ENCODE results near the gene TLL1. TPM values are rescaled to one million over a fixed set of nuclear protein-coding genes. Genes with fewer than 3 reads are reported as not detected.

The TLL1 gene
- total and polyA plus RNA-seq, 9 donors, result 0.35 to 12.9 (median 1.3) TPM

DNA sequence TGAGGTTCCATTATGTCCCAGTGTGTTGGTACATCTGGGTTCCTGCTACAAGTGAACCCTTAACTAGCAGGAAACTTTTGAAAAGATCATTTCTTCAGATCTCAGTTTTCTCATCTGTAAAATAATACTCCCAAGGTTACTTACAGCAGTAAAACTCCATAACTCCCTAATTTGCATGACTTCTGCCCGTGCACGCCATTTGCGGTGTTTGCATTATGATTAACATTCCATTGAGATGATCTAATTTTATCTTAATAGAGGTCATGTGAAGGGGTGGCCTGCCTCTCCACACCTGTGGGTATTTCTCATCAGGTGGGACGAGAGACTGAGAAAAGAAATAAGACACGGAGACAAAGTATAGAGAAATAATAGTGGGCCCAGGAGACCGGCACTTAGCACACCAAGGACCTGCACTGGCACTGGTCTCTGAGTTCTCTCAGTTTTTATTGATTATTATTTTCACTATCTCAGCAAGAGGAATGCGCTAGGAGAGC is 219.8 kb downstream of the TLL1 start:
- WGBS, 3 donors, result 42 to 64% (median 48%) methylated on average over 7 of the region's 7 CpGs
- H3K9me3 ChIP-seq, result no peaks in the 10 kb centered on the region
- H3K27ac ChIP-seq, result no peak overlapping the region
- no peak for TF ChIP-seq EP300 (IDR thresholded peaks at IDR 0.05)
- TF ChIP-seq POLR2A (IDR thresholded peaks at IDR 0.05), result no peak
- TF ChIP-seq, protein P1, sequence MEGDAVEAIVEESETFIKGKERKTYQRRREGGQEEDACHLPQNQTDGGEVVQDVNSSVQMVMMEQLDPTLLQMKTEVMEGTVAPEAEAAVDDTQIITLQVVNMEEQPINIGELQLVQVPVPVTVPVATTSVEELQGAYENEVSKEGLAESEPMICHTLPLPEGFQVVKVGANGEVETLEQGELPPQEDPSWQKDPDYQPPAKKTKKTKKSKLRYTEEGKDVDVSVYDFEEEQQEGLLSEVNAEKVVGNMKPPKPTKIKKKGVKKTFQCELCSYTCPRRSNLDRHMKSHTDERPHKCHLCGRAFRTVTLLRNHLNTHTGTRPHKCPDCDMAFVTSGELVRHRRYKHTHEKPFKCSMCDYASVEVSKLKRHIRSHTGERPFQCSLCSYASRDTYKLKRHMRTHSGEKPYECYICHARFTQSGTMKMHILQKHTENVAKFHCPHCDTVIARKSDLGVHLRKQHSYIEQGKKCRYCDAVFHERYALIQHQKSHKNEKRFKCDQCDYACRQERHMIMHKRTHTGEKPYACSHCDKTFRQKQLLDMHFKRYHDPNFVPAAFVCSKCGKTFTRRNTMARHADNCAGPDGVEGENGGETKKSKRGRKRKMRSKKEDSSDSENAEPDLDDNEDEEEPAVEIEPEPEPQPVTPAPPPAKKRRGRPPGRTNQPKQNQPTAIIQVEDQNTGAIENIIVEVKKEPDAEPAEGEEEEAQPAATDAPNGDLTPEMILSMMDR (IDR thresholded peaks at IDR 0.05), result no peak
- H3K36me3 ChIP-seq, result no peaks in the 10 kb centered on the region
- H3K27me3 ChIP-seq, result no peaks in the 10 kb centered on the region
- intact Hi-C loops (cut with DNase I), result no loop called here
- DNase-seq, result no peak
- H3K4me1 ChIP-seq (ENCODE audit: insufficient read depth), result no peaks in the 10 kb centered on the region
- no peak overlapping the region for H3K4me3 ChIP-seq

DNA sequence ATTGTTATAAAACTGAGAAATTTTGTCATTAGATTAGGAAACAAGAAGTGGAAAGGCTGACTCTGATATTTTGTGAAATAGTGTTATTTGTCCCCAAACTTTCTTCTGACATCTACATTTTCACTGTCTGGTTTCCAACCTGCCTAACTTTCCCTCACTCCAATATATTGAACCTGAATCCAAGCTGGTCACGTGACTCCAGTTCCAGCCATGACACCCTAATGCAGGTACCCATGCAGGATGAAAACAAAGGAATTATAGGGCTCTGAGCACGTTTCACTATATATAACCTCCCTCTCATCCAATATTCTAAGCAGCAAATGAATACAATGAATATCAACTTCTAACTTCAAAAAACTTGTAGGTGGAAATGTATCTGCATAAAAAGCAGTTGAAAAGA is 231.6 kb downstream of the TLL1 start:
- Histone ChIP-seq H3K9me3 (no peaks in the 10 kb centered on the region), H3K4me3 (no peak overlapping the region), H3K27me3 (no peaks in the 10 kb centered on the region), H3K27ac (no peak overlapping the region), H3K4me1 (ENCODE audit: insufficient read depth) (no peaks in the 10 kb centered on the region), H3K36me3 (no peaks in the 10 kb centered on the region)
- intact Hi-C loops (cut with DNase I), result no loop called here
- no peak for DNase-seq
- WGBS, 3 donors, result 55 to 75% (median 64%) methylated on average over 2 of the region's 2 CpGs
- TF ChIP-seq POLR2A (IDR thresholded peaks at IDR 0.05), result no peak
- no peak for TF ChIP-seq EP300 (IDR thresholded peaks at IDR 0.05)
- TF ChIP-seq, protein P1 (IDR thresholded peaks at IDR 0.05), result no peak

DNA sequence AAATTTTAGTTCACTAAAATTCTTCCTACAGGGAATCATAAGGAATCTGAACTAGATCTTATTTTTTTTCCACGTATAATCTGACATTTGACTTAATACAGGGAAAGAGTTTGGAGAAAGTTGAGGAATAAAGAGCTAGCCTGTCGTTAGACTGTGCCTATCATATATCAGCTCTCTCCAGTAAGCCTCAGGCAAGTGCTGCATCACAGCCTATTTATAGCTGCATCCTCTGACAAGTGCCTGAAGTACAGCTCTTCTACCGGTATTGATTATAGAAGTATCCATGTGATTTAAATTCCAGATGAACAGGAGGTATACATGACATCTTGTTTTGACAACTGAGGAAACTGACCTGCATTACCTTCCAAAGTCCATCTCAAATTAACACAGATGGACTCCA is 248.9 kb downstream of the TLL1 start:
- H3K4me1 ChIP-seq (ENCODE audit: insufficient read depth), result no peaks in the 10 kb centered on the region
- intact Hi-C loops (cut with DNase I), result no loop called here
- 60 to 67% (median 67%) methylated on average over 3 of the region's 3 CpGs for WGBS, 3 donors
- H3K36me3 ChIP-seq, result no peaks in the 10 kb centered on the region
- H3K4me3 ChIP-seq, result no peak overlapping the region
- H3K27me3 ChIP-seq, result no peaks in the 10 kb centered on the region
- H3K27ac ChIP-seq, result no peak overlapping the region
- H3K9me3 ChIP-seq, result no peaks in the 10 kb centered on the region
- DNase-seq, result no peak
- TF ChIP-seq POLR2A (IDR thresholded peaks at IDR 0.05) (no peak), EP300 (IDR thresholded peaks at IDR 0.05) (no peak)
- TF ChIP-seq, protein P1 (IDR thresholded peaks at IDR 0.05), result no peak

DNA sequence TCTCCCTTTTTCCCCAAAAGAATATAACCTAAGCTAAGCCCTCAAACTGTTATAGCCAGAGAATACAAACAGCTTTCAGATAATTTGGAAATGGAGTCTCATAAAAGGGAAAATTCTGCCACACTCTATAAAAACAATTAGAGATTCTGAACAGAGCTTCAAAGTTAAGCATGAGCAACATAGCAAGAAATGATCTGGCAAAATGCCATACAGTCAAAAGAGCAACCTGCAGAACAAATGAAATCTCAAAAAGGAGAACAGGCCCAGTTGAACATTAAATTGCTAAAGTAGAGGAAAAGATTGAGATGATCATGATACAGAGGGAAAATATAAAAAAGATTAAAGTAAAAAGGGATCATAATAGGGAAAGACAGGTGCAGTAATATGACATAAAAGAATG is 250.5 kb downstream of the TLL1 start:
- DNase-seq, result no peak
- Histone ChIP-seq H3K36me3 (no peaks in the 10 kb centered on the region), H3K27me3 (no peaks in the 10 kb centered on the region), H3K27ac (no peak overlapping the region), H3K4me3 (no peak overlapping the region), H3K4me1 (ENCODE audit: insufficient read depth) (no peaks in the 10 kb centered on the region), H3K9me3 (no peaks in the 10 kb centered on the region)
- TF ChIP-seq EP300 (IDR thresholded peaks at IDR 0.05) (no peak), POLR2A (IDR thresholded peaks at IDR 0.05) (no peak)
- TF ChIP-seq, protein P1 (IDR thresholded peaks at IDR 0.05), result no peak
- intact Hi-C loops (cut with DNase I), result no loop called here
